Right ventricle myocardium inferior (tissue), 1 donor: ENCODE data around the gene CDH12. TPM values are rescaled to one million over a fixed set of nuclear protein-coding genes. Genes with fewer than 3 reads are reported as not detected.
"Not testable (repeated sequence)": the region's sequence is repeated elsewhere in the genome, so short reads cannot be mapped to it uniquely, and the experiment has no call there.

Source experiments
- ATAC-seq: fragments of 200-7000 bp; cut with Tn5 transposase; one replicate; pipeline ENCODE4 v1.9.1; 2020; ENCODE audit warnings: mild to moderate bottlenecking, moderate library complexity
- DNase-seq: peaks from one replicate; pipeline ENCODE4 v3.0.0; 2021; ENCODE audit errors: missing footprints
- intact Hi-C: fragments of 100-400 bp; cut with DNase I; formaldehyde crosslinking; loops from one replicate; pipeline ENCODE4 v1.11.0; 2022
- total RNA-seq: library from RNA; stranded (reverse); fragmentation: NEBNext Ultra II Directional; extraction: Animal tissue kit (Norgen Biotek cat#: 25700); gene quantifications from one replicate; pipeline ENCODE4 v1.2.1, GENCODE V29; 2021
- donor health status: DM: no; HTN: yes; CAD: no; lungs with severe emphysema.

CDH12 gene
- total RNA-seq, 1 donor from 2014 or later = not detected

DNA sequence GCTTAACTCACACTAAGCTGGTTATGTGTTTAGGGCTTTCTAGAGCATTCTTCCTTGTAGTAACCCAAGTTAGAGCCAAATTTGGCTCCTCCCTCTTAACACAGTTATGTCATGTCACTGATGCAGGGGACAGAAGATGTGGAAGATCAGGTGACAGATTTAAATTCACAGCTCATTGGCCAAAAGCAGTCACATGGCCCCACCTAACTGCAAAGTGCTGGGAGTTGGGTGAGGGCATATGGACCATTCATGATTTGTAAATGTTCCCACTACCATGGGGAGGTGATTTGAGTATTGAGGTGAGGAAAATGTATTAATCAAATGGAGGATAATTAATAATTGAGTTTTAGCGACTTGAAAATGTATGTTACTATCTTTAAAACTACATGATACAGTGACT, 829.4 kb downstream of the CDH12 start:
- ATAC-seq = no peak
- DNase-seq = no peak
- intact Hi-C loops = no loop called here

DNA sequence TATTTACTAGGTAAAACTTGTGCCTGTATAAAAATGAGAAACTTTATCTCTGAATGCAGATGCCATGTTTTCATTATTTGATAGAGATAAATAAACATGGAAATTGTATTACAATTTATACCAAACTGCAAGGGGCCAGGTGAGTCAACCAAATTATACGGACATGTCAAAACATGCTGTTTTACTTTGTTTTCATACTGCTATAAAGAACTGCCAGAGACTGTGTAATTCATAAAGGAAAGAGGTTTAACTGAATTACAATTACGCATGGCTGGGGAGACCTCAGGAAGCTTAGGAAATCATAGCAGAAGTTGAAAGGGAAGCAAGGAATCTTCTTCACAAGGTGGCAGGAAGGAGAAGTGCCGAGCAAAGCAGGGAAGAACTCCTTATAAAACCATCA, 840.3 kb downstream of the CDH12 start:
- DNase-seq, ATAC-seq, intact Hi-C loops: not testable (repeated sequence)

DNA sequence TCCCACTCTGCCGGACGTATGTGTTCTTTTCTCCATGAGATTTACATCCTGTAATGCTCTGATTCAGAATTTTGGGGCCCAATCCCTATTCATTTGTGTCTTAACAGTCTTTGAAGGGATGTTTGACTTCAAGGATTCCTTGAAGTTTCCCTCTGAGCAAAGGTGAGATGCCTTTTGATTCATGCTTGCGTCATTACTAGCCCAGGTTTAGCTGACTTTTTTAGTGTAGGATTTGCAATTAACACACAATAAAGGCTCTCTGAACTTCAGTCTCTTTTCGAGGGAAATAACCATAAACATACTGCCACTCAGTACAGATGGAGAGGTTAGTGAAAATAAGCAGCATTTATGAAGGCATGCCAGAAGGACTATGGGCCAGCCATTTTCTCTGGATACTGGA, 842.3 kb downstream of the CDH12 start:
- ATAC-seq, DNase-seq, intact Hi-C loops: not testable (repeated sequence)

DNA sequence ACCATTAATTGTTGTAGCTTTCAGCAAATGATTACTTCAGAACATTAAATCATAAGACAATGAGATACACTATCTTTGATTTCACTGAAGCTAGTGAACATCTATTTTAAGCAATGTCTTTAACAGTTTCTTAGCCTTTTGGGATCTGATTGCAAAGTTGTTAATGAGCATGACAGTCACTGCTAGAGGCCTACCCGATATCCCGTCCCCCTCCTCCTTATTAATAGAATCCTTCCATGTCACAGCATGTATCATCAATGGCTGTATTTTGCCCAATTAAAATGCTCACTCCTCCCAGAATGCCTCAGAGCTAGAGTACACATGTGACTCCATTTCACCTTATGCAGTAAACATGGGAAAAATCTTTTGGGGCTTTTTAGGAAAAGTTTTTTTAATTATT, 852.0 kb downstream of the CDH12 start:
- DNase-seq, ATAC-seq, intact Hi-C loops: not testable (repeated sequence)

DNA sequence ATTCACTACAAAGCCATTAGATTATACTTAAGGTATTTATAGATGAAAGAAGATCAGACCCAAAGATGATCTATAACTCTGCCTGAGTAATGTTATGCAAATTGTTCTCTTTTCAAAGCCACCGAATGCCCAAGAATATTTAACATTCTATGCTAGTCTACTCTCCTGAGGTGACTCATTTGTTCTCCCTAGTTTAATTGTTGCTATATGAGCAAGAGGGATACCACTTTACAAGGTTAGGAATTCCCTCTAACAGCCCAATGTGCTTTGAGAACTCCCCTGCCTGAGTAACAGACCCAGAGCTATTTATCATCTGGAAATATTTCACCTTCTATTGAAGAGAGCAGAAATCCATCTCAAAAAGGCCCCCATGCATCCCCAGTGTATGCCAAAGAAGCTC, 867.3 kb downstream of the CDH12 start:
- DNase-seq, ATAC-seq, intact Hi-C loops: not testable (repeated sequence)

DNA sequence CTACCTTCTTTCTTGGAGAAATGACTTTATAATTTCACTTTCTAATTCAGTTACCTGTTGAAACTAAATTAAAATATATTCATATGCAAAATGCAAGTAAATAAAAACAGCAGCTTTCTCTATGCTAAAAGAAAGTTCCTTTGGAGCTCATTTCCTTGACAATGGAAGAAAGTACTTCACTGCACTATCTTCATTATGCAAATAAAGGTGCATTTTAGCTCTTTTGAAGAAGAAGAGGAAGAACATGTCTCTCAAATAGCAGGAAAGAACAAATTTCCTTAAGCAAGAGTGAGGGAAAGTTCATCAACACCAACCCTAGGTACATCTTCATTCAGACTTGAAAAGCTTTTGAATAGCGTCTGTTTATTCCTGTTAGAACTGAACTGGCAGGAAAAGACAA, 901.6 kb downstream of the CDH12 start:
- ATAC-seq, intact Hi-C loops, DNase-seq: not testable (repeated sequence)

DNA sequence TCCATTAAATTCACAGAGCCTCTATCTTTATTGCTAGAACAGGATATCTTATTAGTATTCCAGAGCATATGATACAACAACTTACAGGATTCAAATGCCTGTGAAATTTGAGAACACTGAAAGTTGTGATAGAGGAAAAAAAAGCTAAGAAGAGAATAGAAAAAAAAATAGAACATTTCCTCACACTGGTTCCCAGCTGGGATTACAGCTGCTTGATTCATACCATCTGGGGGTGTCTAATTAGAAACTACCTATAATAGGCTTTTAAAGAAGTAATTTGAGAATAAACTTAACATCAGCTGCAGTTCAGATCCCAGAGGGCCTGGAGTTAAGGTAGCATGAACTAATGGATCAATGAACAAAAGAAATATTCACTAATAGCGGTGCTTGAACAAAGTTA, 922.0 kb downstream of the CDH12 start:
- DNase-seq = no peak
- ATAC-seq = no peak
- intact Hi-C loops = no loop called here

DNA sequence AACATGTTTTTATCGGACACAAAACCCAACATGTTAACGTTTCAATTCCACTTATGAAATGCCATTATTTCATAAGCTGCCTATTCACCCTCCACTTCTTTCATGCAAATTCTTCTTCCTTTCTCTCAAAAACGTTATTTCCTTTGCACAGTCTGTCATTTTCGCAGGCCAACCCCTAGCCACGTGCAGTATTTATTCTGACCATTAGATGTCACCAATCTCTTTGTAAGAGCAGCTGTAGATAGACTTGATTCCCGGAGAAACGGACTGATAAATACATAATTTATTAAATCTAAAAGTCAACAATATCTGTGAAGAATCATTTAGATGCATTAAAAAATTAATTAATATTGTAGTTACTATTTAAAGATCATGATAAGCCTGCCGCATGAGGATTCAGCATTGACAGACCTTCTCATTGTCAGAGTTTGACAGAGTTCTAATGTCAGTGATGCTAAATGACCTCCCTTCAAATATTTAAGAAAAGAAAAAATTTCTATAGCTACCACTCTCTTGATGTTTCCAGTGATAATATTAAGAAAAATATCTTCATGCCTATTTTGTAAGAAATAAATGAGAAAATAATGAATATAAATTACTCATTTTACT, 933.6 kb downstream of the CDH12 start:
- DNase-seq = no peak
- intact Hi-C loops = no loop called here
- ATAC-seq = no peak

DNA sequence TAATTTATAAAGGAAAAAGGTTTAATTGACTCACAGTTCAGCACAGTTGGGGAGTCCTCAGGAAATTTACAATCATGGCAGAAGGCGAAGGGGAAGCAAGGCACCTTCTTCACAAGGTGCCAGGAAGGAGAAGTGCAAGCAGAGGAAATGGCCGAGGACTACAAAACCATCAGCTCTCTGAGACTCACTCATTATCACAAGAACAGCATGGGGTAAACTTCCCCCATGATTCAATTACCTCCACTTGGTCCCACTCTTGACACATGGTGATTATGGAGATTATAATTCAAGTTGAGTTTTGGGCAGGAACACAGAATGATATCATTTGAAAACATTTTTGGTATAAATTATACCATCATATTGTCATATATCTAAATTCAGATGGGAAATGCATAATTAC, 934.7 kb downstream of the CDH12 start:
- ATAC-seq (no peak), DNase-seq (no peak)
- intact Hi-C loops = no loop called here

DNA sequence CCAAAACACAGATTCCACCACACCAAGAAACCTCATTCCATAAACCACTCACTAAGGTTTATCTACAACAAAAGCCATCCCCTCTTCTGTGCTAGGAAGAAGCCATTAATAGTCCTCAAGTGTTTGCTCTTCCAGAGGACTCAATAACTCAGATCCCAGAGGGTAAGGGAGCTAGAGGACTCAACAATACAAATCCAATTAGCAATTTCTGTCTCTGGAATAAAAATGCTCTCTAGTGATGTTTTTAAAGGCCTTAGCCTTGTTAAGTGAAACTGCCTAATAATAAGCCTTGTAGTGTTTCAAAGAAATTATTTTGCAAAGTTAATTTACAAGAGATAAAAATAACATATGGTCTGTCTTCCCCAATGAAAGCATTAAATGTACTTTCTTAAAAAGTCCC, 942.4 kb downstream of the CDH12 start:
- ATAC-seq = no peak
- DNase-seq = no peak
- intact Hi-C loops = no loop called here

DNA sequence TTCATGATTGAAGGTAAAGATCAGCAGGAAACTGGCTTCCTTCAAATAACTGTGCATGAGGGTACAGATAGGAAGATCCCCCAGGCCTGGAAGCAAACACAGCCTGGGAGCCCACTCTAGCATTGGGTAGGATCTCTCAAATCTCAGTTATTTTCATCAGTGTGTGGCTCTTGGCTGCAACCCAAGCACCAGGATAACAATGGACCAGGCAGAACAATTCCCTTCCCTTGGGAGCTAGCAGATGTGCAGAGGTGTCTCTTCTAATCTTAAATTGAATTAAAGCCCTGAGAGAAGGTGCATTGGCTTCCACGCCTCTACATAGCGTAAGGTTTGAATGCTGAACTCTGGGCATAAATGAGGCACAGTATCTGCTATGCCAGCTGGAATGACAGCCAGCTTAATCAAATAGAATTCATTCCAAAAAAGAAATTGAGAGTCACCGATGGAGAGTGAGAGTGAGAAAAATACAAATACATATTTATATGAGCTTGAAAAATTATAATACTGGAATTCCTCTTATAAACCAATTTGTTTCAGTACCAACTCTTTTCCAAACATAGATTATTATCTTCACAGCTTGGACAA, 957.3 kb downstream of the CDH12 start:
- intact Hi-C loops = no loop called here
- ATAC-seq (no peak), DNase-seq (no peak)

DNA sequence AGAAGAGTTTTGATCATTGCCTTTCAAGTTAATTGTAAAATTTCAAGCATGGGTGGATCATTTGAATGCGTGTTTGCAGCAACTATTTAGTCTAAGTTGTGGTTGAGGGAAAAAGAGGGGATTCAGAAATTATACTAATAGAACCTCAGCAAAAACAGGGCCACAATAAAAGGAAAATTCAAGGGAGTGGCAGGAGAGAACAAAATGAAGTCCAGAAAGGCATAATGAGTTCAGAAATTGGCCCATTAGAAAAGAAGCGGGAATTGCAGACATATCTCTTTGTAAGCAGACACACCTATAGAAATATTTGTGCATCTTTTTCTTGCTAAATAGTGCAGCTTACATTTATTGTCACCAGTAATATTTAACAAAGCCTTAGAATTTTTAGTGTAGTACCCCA, 960.0 kb downstream of the CDH12 start:
- DNase-seq (no peak), ATAC-seq (no peak)
- intact Hi-C loops = no loop called here

DNA sequence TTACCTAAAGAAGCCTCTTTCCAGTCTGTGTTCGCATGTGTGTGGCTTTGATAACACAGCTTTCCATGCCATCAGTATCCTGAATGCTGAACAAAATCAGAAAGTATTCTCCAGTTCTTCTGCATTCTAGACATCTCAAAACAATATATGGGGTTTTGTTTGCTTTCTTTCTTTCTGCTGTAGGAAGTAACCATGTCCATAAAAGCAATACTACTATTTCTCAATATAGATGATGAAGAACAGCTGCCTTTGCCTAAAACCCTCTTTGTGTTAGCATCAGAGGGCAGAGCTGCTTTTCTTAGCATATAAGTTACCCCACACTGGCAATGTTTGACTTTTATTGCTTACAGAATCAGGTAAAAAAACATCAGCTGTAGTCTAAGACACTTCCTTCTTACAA, 963.6 kb downstream of the CDH12 start:
- intact Hi-C loops = no loop called here
- DNase-seq (no peak), ATAC-seq (no peak)

DNA sequence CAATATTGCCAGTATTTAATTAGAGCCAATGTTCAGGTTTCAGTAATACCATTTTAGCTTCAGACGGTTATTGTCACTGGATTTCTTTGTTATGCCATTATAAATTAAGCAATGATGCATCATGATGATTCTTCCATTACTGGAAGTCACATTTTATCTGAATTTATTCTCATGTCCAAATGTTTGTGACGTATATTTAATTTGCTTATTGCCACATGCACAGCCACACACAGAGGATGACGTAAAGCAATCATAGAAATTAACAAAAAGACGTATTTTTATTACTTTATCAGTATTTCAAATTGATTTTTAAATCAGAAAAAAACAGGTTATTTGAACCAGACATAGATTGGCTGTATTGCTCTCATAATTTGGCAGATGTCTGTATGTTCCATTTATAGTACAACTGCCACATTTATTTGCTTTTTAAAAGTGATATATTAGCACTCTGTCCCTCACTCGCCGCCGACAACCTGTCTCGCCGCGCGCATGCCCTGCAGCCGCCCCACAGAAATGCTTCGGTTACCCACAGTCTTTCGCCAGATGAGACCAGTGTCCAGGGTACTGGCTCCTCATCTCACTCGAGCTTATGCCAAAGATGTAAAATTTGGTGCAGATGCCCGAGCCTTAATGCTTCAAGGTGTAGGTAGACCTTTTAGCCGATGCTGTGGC, 970.9 kb downstream of the CDH12 start:
- intact Hi-C loops = no loop called here
- DNase-seq = no peak
- ATAC-seq = no peak

DNA sequence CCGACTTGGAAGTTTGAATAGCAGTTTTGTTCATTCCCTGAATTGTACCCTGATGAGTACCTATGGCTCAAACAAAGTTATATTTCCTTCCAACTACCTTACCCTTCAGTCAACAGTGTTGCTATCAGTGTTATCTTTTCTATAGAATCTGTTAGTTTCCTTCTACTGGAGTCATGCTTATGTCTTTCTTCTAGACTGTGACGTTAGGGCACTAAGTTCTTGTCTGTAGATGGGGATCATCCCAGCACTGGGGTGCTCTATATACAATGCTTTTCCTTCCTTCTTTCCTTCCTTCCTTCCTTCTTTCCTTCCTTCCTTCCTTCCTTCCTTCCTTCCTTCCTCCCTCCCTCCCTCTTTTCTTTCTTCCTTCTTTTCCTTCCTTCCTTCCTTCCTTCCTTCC, 973.0 kb downstream of the CDH12 start:
- intact Hi-C loops = no loop called here
- DNase-seq (no peak), ATAC-seq (no peak)

DNA sequence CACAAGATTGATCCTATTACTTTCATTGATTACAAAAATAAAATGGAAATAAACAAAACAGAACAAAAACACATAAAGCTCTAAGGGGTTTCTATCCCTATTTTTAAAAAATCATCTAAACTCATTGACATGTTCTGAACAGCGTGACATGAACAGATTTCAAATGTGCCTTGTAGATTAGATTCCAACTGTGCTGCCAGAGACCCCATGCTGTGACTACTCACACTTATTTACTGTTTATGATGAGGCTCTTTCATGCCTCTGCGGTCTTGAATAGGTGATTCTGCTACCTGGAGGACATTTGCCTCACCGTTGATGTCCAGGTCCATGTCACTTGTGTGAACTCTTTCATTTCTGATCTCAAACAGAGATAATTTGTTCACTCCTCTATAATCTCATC, 990.2 kb downstream of the CDH12 start:
- DNase-seq (no peak), ATAC-seq (no peak)
- intact Hi-C loops = no loop called here

DNA sequence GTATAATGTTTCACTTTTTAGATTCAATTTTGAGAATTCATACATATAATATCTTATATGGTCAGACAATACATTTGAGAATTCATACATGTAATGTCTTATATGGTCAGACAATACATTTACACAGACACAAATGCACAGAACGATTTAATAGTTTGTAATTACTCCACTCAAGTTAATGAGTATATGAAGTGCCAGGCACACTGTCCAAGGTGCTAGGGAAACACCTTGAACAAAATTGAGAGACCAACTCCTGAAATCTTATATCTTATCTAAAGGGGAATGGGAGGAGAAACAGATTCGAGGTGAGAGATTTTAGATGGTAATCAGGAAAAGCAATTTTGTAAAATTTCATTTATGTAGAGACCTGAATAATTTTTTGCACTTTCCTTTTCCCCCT, 994.7 kb downstream of the CDH12 start:
- intact Hi-C loops = no loop called here
- no peak for ATAC-seq
- DNase-seq = no peak

DNA sequence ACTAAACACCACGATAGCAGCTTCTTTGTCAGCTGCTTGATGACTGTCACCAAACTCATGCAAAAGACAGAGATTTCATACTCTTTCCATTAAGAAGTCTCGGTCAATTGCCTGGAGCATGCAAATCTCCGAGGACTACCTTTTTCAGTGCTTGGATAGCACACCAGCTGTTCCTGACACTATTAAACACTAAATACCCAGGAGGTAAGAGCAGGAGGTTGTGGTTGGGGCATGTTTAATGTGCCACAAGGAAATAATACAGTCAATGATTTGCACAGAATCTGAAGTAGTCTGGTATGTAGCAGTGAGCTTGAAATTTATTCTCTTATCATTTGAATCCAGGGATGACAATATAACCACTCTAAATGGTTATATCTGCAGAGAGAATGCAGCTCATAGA, 996.2 kb downstream of the CDH12 start:
- ATAC-seq (no peak), DNase-seq (no peak)
- intact Hi-C loops = no loop called here

DNA sequence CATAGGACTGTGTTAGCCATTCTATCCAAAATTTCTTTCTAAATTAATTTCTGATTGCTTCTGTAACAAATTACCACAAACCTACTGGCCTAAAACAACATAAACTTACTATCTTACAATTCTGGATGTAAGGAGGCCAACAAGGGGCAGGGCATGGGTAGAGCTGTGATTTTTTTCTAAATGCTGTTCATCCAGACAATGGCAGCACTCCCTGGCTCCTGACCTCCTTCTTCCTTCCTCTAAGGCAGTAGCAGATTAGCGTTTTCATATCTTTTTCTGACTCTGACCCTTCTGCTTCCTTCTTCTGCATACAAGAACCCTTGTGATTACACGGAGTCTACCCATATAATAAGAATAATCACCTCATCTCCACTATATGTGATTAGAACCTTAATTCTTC, 1005.8 kb downstream of the CDH12 start:
- ATAC-seq (no peak), DNase-seq (no peak)
- intact Hi-C loops = no loop called here

DNA sequence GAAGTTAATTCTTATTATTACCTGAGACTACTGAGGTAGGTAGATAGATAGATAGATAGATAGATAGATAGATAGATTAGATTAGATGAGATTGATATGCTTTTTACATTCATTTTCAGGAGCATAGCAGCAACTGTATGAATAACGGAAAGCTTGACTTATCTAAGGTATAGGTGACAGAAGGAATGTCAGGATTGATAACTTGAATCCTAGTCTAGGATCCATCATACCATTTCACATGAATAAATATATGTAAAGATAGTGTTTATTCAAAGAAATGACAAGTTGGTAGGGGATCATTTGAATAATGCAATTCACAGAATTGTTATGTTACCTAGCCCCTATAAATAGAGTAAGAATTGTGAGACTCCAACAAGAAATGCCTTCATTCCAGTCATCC, 1008.2 kb downstream of the CDH12 start:
- intact Hi-C loops = no loop called here
- ATAC-seq (no peak), DNase-seq (no peak)

DNA sequence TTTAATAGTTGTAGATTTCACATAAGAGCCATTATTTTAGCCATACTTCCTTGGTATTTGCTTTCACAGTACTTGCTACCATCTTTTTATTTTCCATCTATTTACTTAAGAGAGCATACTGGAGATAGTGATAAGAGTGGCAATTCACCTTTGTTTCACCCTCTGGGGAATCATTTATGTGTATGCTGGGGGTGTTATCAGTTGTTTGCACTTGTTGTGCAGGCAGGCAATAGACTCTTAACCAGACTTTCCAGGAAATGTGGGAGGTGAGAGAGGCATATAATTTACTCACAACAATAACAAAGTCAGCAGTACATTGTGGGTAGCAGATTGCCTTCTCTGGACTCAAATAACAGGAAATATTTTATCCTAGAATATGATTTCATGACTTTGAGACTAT, 1018.3 kb downstream of the CDH12 start:
- DNase-seq (no peak), ATAC-seq (no peak)
- intact Hi-C loops = no loop called here
